ENCODE measurements around the gene C1QTNF4. TPM values are rescaled to one million over a fixed set of nuclear protein-coding genes. Genes with fewer than 3 reads are reported as not detected.
"Not testable (repeated sequence)": the region's sequence is repeated elsewhere in the genome, so short reads cannot be mapped to it uniquely, and the experiment has no call there.

C1QTNF4 gene
- total RNA-seq, 2 donors from 2014 or later, result 0.19 to 0.74 TPM

DNA sequence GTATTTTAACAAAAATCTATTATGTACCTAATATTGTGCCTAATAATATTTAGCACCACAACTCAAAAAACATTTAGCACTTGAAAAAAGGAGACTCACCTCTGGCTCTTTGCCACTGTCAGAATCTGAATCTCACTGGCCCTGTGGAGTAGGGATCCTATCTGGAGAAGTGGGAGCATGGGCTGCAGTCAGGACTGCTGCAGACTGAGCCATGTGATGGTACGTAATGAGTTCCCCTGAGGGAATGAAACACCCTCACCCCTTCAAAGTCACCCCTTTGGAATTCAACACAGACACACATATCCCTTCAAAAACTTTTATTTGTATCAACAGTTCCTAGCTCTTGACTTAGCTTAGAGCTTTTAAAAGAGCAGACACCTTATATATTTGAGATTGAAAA, 22.3 kb downstream of the C1QTNF4 start:
- no peak overlapping the region for H3K4me3 Mint-ChIP-seq
- H3K27ac Mint-ChIP-seq, result no peak overlapping the region
- peaks cover 4 to 11% of the 10 kb centered on the region in 2 donors for H3K36me3 Mint-ChIP-seq (ENCODE audit: insufficient read depth in 2 of 2)
- DNase-seq (no peak), ATAC-seq (replicated peaks in 1 of 2) (no peak)
- H3K27me3 Mint-ChIP-seq (ENCODE audit: low read depth), result no peaks in the 10 kb centered on the region
- peaks cover 33% of the 10 kb centered on the region for H3K4me1 Mint-ChIP-seq (ENCODE audit: low read depth)
- no peaks in the 10 kb centered on the region for H3K9me3 Mint-ChIP-seq

- DNase-seq (no peak), ATAC-seq (replicated peaks in 1 of 2) (no peak)
- Mint-ChIP-seq H3K4me3 (no peak overlapping the region), H3K27me3 (ENCODE audit: low read depth) (no peaks in the 10 kb centered on the region), H3K4me1 (ENCODE audit: low read depth) (peaks cover 33% of the 10 kb centered on the region), H3K27ac (peak overlapping the region; percentile 39), H3K9me3 (no peaks in the 10 kb centered on the region), H3K36me3 (ENCODE audit: insufficient read depth in 2 of 2) (peaks cover 4 to 6% of the 10 kb centered on the region in 2 donors)
These were observed 22.9 kb downstream of the C1QTNF4 start for GRCh38 chr11:47571357-47571729.

- Mint-ChIP-seq H3K9me3 (no peaks in the 10 kb centered on the region), H3K4me3 (no peak overlapping the region), H3K4me1 (ENCODE audit: low read depth) (peaks cover 33% of the 10 kb centered on the region), H3K36me3 (ENCODE audit: insufficient read depth in 2 of 2) (peaks cover 3 to 4% of the 10 kb centered on the region in 2 donors), H3K27me3 (ENCODE audit: low read depth) (no peaks in the 10 kb centered on the region), H3K27ac (no peak overlapping the region)
- ATAC-seq (replicated peaks in 1 of 2) (no peak), DNase-seq (no peak)
These were observed 23.4 kb downstream of the C1QTNF4 start for GRCh38 chr11:47570651-47571356.

DNA sequence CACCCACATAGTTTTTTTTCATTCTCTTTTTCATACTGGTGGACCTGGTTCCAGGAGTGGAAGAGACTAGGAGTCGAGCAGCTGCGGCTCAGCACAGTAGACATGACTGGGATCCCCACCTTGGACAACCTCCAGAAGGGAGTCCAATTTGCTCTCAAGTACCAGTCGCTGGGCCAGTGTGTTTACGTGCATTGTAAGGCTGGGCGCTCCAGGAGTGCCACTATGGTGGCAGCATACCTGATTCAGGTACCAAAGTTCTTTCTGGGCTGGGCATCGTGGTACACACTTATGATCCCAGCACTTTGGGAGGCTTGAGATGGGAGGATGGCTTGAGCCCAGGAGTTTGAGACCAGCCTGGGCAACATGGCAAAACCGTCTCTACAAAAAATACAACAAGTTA, 24.6 kb downstream of the C1QTNF4 start:
- H3K36me3 Mint-ChIP-seq (ENCODE audit: insufficient read depth in 2 of 2), result peaks cover 2 to 4% of the 10 kb centered on the region in 2 donors
- no peak for ATAC-seq (replicated peaks in 1 of 2)
- H3K9me3 Mint-ChIP-seq, result no peaks in the 10 kb centered on the region

DNA sequence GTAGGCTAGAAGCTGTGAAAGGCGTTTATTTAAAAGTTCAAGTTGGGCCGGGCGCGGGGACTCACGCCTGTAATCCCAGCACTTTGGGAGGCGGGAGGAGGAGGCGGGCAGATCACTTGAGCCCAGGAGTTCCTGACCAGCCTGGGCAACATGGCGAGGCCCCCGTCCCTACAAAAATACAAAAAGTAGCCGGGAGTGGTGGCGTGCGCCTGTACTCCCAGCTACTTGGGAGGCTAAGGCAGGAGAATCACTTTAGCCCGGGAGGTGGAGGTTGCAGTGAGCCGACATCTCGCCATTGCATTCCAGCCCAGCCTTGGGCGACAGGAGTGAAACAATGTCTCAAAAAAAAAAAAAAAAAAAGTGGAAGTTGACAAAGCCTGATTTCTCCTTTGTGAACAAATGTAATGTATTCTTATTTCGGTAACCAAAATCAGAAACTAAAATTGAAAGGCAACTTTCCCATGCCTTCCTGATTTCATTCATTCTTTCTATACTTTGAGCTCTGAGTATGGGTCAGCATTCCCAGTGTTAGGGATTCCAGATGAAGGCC, 28.0 kb downstream of the C1QTNF4 start:
- H3K27ac Mint-ChIP-seq, result peak overlapping the region; percentile 77
- ATAC-seq (replicated peaks in 1 of 2) (no peak), DNase-seq (no peak)
- H3K4me3 Mint-ChIP-seq, result peak overlapping the region; percentile 88 to 89
- no peaks in the 10 kb centered on the region for H3K9me3 Mint-ChIP-seq
- H3K27me3 Mint-ChIP-seq (ENCODE audit: low read depth), result no peaks in the 10 kb centered on the region
- peaks cover 43% of the 10 kb centered on the region for H3K4me1 Mint-ChIP-seq (ENCODE audit: low read depth)
- peaks cover 1% of the 10 kb centered on the region in 2 donors for H3K36me3 Mint-ChIP-seq (ENCODE audit: insufficient read depth in 2 of 2)

More for the DNA sequence above, 24.6 kb downstream of the C1QTNF4 start:
- Mint-ChIP-seq H3K4me3 (no peak overlapping the region), H3K27ac (no peak overlapping the region), H3K27me3 (ENCODE audit: low read depth) (no peaks in the 10 kb centered on the region), H3K4me1 (ENCODE audit: low read depth) (peaks cover 38% of the 10 kb centered on the region)
- no peak for DNase-seq

DNA sequence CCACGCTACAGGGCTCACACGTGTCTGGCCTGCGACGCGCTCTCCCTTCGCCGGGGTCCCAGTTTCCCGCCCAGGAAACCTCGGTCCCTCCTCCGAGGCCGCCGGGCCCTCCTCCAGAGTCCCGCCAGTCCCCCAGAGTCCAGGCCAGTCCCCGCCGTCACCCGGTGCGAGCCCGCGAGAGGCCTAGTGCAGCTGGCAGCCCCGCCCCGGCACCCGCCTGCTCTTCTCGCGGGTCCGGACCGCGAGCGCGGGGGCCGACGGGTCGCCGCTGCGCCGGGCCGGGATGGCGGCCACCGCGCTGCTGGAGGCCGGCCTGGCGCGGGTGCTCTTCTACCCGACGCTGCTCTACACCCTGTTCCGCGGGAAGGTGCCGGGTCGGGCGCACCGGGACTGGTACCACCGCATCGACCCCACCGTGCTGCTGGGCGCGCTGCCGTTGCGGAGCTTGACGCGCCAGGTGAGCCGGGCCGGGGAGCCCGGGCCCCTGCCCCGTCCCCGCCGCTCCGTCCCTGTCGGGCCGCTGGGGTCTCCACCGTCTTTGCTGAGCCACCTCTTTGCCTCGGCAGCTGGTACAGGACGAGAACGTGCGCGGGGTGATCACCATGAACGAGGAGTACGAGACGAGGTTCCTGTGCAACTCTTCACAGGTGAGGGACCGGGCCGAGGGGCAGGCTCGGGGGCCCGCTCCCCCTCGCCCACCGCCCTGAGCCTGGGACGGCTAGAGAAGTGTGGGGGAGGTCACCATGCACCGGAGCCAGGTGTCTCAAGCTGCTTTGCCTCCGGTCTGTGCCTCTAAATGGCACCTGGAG, 28.7 kb downstream of the C1QTNF4 start, which contains the start of gene PTPMT1:
Gene PTPMT1, plus strand, starts transcription at position 260 of the 809 bp plus-strand sequence. Its CDS starts 24 bp downstream, at position 284.
- H3K36me3 Mint-ChIP-seq (ENCODE audit: insufficient read depth in 2 of 2), result peaks cover 1% of the 10 kb centered on the region in 2 donors
- no peaks in the 10 kb centered on the region for H3K27me3 Mint-ChIP-seq (ENCODE audit: low read depth)
- DNase-seq, result peak; percentile 85
- H3K4me3 Mint-ChIP-seq, result peak within 1 kb of the TSS; percentile 88 to 89
- peaks cover 43% of the 10 kb centered on the region for H3K4me1 Mint-ChIP-seq (ENCODE audit: low read depth)
- ATAC-seq (replicated peaks in 1 of 2), result peak; percentile 95 to 96
- no peaks in the 10 kb centered on the region for H3K9me3 Mint-ChIP-seq
- peak within 1 kb of the TSS; percentile 77 for H3K27ac Mint-ChIP-seq

GRCh38 chr11:47564933-47565339, 29.3 kb downstream of the C1QTNF4 start:
- Mint-ChIP-seq H3K36me3 (ENCODE audit: insufficient read depth in 2 of 2) (peaks cover 1% of the 10 kb centered on the region in 2 donors), H3K4me3 (peak overlapping the region; percentile 88 to 89), H3K9me3 (no peaks in the 10 kb centered on the region), H3K4me1 (ENCODE audit: low read depth) (peaks cover 42% of the 10 kb centered on the region), H3K27ac (no peak overlapping the region), H3K27me3 (ENCODE audit: low read depth) (no peaks in the 10 kb centered on the region)
- DNase-seq (peak in 1 of 2 donors; percentile 19), ATAC-seq (replicated peaks in 1 of 2) (peak in 1 of 2 donors; percentile 8)

- not testable (repeated sequence) for ATAC-seq (replicated peaks in 1 of 2); H3K27me3 Mint-ChIP-seq (ENCODE audit: low read depth); H3K36me3 Mint-ChIP-seq (ENCODE audit: insufficient read depth in 2 of 2); DNase-seq; H3K9me3 Mint-ChIP-seq; H3K27ac Mint-ChIP-seq
- H3K4me3 Mint-ChIP-seq, result peak overlapping the region; percentile 41 to 47
- H3K4me1 Mint-ChIP-seq (ENCODE audit: low read depth), result peaks cover 36% of the 10 kb centered on the region
These were observed 29.8 kb downstream of the C1QTNF4 start for GRCh38 chr11:47564366-47564765.

GRCh38 chr11:47562393-47562792, 31.8 kb downstream of the C1QTNF4 start:
- not testable (repeated sequence) for H3K9me3 Mint-ChIP-seq; DNase-seq; H3K4me3 Mint-ChIP-seq; H3K27ac Mint-ChIP-seq; H3K27me3 Mint-ChIP-seq (ENCODE audit: low read depth); H3K36me3 Mint-ChIP-seq (ENCODE audit: insufficient read depth in 2 of 2); ATAC-seq (replicated peaks in 1 of 2)
- H3K4me1 Mint-ChIP-seq (ENCODE audit: low read depth), result peaks cover 34% of the 10 kb centered on the region

GRCh38 chr11:47560426-47560825, 33.8 kb downstream of the C1QTNF4 start:
- no peak for DNase-seq
- ATAC-seq (replicated peaks in 1 of 2), result no peak
- Mint-ChIP-seq H3K4me1 (ENCODE audit: low read depth) (peaks cover 24% of the 10 kb centered on the region), H3K36me3 (ENCODE audit: insufficient read depth in 2 of 2) (no peaks in the 10 kb centered on the region), H3K27me3 (ENCODE audit: low read depth) (no peaks in the 10 kb centered on the region), H3K4me3 (no peak overlapping the region), H3K27ac (no peak overlapping the region), H3K9me3 (no peaks in the 10 kb centered on the region)

DNA sequence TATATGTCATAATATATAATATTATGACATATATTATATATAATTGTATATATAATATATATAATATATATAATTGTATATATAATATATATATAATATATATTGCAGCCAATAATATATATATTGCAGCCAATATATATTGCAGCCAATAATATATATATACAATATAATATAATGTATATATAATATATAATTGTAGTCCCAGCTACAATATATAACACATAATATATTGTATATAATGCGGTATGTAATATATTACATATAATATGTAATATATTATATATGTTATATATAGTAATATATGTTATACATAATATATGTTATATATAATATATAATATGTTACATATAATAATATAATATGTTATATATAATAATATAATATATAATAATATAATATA, 35.5 kb downstream of the C1QTNF4 start:
- ATAC-seq (replicated peaks in 1 of 2) (no peak), DNase-seq (no peak)
- no peaks in the 10 kb centered on the region for H3K36me3 Mint-ChIP-seq (ENCODE audit: insufficient read depth in 2 of 2)
- H3K4me3 Mint-ChIP-seq, result no peak overlapping the region
- no peaks in the 10 kb centered on the region for H3K27me3 Mint-ChIP-seq (ENCODE audit: low read depth)
- no peak overlapping the region for H3K27ac Mint-ChIP-seq
- peaks cover 9% of the 10 kb centered on the region for H3K4me1 Mint-ChIP-seq (ENCODE audit: low read depth)
- no peaks in the 10 kb centered on the region for H3K9me3 Mint-ChIP-seq

GRCh38 chr11:47557004-47557403, 37.2 kb downstream of the C1QTNF4 start:
- not testable (repeated sequence) for H3K27ac Mint-ChIP-seq; ATAC-seq (replicated peaks in 1 of 2); H3K36me3 Mint-ChIP-seq (ENCODE audit: insufficient read depth in 2 of 2); H3K9me3 Mint-ChIP-seq; H3K4me1 Mint-ChIP-seq (ENCODE audit: low read depth); H3K4me3 Mint-ChIP-seq; DNase-seq; H3K27me3 Mint-ChIP-seq (ENCODE audit: low read depth)

- H3K4me1 Mint-ChIP-seq (ENCODE audit: low read depth), result peaks cover 36% of the 10 kb centered on the region
- H3K9me3 Mint-ChIP-seq, result no peaks in the 10 kb centered on the region
- peak overlapping the region; percentile 97 to 99 for H3K4me3 Mint-ChIP-seq
- H3K27ac Mint-ChIP-seq, result peak overlapping the region; percentile 86
- peaks cover 7 to 8% of the 10 kb centered on the region in 2 donors for H3K36me3 Mint-ChIP-seq (ENCODE audit: insufficient read depth in 2 of 2)
- H3K27me3 Mint-ChIP-seq (ENCODE audit: low read depth), result no peaks in the 10 kb centered on the region
- ATAC-seq (replicated peaks in 1 of 2) (peak; percentile 25 to 33), DNase-seq (no peak)
These were observed 40.8 kb downstream of the C1QTNF4 start for GRCh38 chr11:47553406-47553743.

Data from activated T-cell treated with anti-CD3 and anti-CD28 coated beads, Interleukin-2, amount 50 U/mL, for 72 hours (primary cell).